Upper lobe of left lung (tissue), 6 donors: ENCODE data around the gene SLC22A13. TPM values are rescaled to one million over a fixed set of nuclear protein-coding genes. Genes with fewer than 3 reads are reported as not detected.

Source experiments
- ATAC-seq, 2 donors: fragments of 200-7000 bp; cut with Tn5 transposase; one replicate each; pipeline ENCODE4 v1.9.1; 2022; ENCODE audit warnings: mild to moderate bottlenecking in 2 of 2, moderate library complexity in 2 of 2; ENCODE audit not compliant: low FRiP score in 2 of 2
- DNase-seq, 2 donors: peaks; one replicate each; pipeline ENCODE4 v3.0.0-alpha.2; 2019 to 2020
- H3K27ac ChIP-seq, 4 donors: fragments of 200-600 bp; sonication (generic); one replicate each; pipeline ENCODE4 v1.5.1; 2016 to 2019
- H3K27me3 ChIP-seq, 4 donors: fragments of 200-600 bp; sonication (generic); one replicate each; pipeline ENCODE4 v1.5.1; 2017 to 2019
- H3K36me3 ChIP-seq, 4 donors: fragments of 200-600 bp; sonication (generic); one replicate each; pipeline ENCODE4 v1.5.1; 2016 to 2019
- H3K4me1 ChIP-seq, 4 donors: fragments of 200-600 bp; sonication (generic); one replicate each; pipeline ENCODE4 v1.5.1; 2018 to 2019
- H3K4me3 ChIP-seq, 4 donors: fragments of 200-600 bp; sonication (generic); one replicate each; pipeline ENCODE4 v1.5.1; 2017 to 2019; ENCODE audit warnings: mild to moderate bottlenecking in 2 of 4, moderate library complexity in 1 of 4
- H3K9me3 ChIP-seq, 4 donors: fragments of 200-600 bp; sonication (generic); one replicate each; pipeline ENCODE4 v1.5.1; 2018 to 2019
- EP300 ChIP-seq, 4 donors: sonication (generic); formaldehyde crosslinking; IDR thresholded peaks; one replicate each; pipeline ENCODE4 v1.5.1; 2017; ENCODE audit warnings: antibody characterized with exemption in 4 of 4, control low read depth in 2 of 4
- POLR2A ChIP-seq, 4 donors: fragments of 450-650 bp; IDR thresholded peaks; one replicate each; pipeline ENCODE4 v1.5.1; 2016 to 2017; ENCODE audit warnings: antibody characterized with exemption in 4 of 4, mild to moderate bottlenecking in 2 of 4
- POLR2AphosphoS5 ChIP-seq, 2 donors: sonication (generic); formaldehyde crosslinking; IDR thresholded peaks; one replicate each; pipeline ENCODE4 v1.5.1; 2017; ENCODE audit warnings: antibody characterized with exemption in 2 of 2
- WGBS, 2 donors: methylation state at CpG; one replicate each; pipeline ENCODE4 v1.1.5; 2017 to 2018; 5-methylcytosine and 5-hydroxymethylcytosine counted together
- total RNA-seq, 6 donors: library from RNA; depleted of rRNA in 4 of 6; stranded (reverse); fragments of >200 nt in 4 of 6; gene quantifications; one replicate each; pipeline versions ENCODE4 v1.1.0 to v1.2.1, GENCODE V29; 2016 to 2021
- TF ChIP-seq, protein P1 (sequence below), 6 experiments: fragments of 450-650 bp in 4 of 6; fragments of 200-600 bp in 2 of 6; sonication (generic) in 2 of 6; IDR thresholded peaks; one replicate each; pipeline ENCODE4 v1.5.1; 2016 to 2019; ENCODE audit warnings: antibody characterized with exemption in 6 of 6
- donor health status: DM: no; HTN: no; CAD: no; lungs with moderate emphysema.
- donor health status: DM: no; HTN: yes; CAD: no; lungs with severe emphysema.

The SLC22A13 gene
- total RNA-seq, 6 donors from 2014 or later, result 0.27 to 1.6 (median 0.48) TPM; not detected in 2

DNA sequence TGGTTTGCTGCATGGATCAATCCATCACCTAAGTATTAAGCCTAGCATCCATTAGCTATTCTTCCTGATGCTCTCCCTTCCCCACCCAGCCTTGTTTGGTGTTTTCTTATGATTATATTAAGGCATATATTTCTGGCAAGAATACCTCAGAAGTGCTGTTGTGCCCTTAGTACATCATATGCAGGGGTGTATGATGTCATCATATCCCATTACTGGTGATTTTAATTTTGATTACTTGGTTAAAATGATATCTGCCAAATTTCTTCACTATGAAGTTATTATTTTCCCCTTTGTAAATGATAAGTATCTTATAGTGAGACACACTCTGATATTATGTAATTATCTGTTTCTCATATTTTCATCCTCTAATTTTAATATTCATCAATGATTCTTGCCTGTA, 31.9 kb downstream of the SLC22A13 start:
- TF ChIP-seq EP300 (IDR thresholded peaks at IDR 0.05), result no peak
- TF ChIP-seq, protein P1, sequence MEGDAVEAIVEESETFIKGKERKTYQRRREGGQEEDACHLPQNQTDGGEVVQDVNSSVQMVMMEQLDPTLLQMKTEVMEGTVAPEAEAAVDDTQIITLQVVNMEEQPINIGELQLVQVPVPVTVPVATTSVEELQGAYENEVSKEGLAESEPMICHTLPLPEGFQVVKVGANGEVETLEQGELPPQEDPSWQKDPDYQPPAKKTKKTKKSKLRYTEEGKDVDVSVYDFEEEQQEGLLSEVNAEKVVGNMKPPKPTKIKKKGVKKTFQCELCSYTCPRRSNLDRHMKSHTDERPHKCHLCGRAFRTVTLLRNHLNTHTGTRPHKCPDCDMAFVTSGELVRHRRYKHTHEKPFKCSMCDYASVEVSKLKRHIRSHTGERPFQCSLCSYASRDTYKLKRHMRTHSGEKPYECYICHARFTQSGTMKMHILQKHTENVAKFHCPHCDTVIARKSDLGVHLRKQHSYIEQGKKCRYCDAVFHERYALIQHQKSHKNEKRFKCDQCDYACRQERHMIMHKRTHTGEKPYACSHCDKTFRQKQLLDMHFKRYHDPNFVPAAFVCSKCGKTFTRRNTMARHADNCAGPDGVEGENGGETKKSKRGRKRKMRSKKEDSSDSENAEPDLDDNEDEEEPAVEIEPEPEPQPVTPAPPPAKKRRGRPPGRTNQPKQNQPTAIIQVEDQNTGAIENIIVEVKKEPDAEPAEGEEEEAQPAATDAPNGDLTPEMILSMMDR (IDR thresholded peaks at IDR 0.05), result no peak
- TF ChIP-seq POLR2A (IDR thresholded peaks at IDR 0.05), result no peak
- TF ChIP-seq POLR2AphosphoS5 (IDR thresholded peaks at IDR 0.05), result no peak
- H3K4me1 ChIP-seq, result no peaks in the 10 kb centered on the region
- no peak for DNase-seq
- no peak for ATAC-seq
- H3K27ac ChIP-seq, result no peak overlapping the region
- no peaks in the 10 kb centered on the region for H3K9me3 ChIP-seq
- no peaks in the 10 kb centered on the region for H3K36me3 ChIP-seq
- H3K27me3 ChIP-seq, result no peaks in the 10 kb centered on the region
- no peak overlapping the region for H3K4me3 ChIP-seq

- DNase-seq (no peak), ATAC-seq (peak in 1 of 2 donors; percentile 58)
- H3K9me3 ChIP-seq, result no peaks in the 10 kb centered on the region
- no peak for TF ChIP-seq POLR2AphosphoS5 (IDR thresholded peaks at IDR 0.05)
- TF ChIP-seq, protein P1 (IDR thresholded peaks at IDR 0.05), result peak in 4 of 6 experiments; percentile 22 to 34 (median 29)
- 81 to 84% methylated on average over 5 of the region's 5 CpGs for WGBS, 2 donors
- no peaks in the 10 kb centered on the region for H3K27me3 ChIP-seq
- H3K4me3 ChIP-seq, result no peak overlapping the region
- H3K4me1 ChIP-seq, result no peaks in the 10 kb centered on the region
- no peak overlapping the region for H3K27ac ChIP-seq
- no peaks in the 10 kb centered on the region for H3K36me3 ChIP-seq
Measured at GRCh38 chr3:38297947-38298711, 32.5 kb downstream of the SLC22A13 start.

DNA sequence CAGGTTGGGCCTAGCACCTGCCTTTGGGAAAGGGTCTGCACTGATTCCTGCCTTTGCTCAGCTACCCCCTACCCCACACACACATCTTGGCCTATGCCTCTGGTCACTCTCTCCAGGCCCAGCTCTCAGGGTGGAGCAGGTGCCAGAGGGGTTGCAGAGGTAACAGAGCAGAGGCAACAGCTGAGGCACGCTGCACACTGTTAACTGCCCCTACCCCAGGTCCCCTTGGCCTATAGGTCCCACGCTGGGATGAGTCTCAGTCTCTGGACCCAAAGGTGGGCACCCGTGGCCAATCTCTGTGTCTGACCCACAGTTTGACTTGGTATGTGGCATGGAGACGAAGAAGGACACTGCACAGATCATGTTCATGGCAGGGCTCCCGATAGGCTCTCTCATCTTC, 41.3 kb downstream of the SLC22A13 start:
- H3K27me3 ChIP-seq, result no peaks in the 10 kb centered on the region
- 93 to 100% methylated on average over 2 to 5 of the region's 5 CpGs for WGBS, 2 donors
- ATAC-seq (no peak), DNase-seq (no peak)
- no peaks in the 10 kb centered on the region for H3K9me3 ChIP-seq
- no peak overlapping the region for H3K27ac ChIP-seq
- no peaks in the 10 kb centered on the region for H3K4me1 ChIP-seq
- no peak overlapping the region for H3K4me3 ChIP-seq
- TF ChIP-seq POLR2AphosphoS5 (IDR thresholded peaks at IDR 0.05), result no peak
- no peak for TF ChIP-seq POLR2A (IDR thresholded peaks at IDR 0.05)
- no peak for TF ChIP-seq EP300 (IDR thresholded peaks at IDR 0.05)
- TF ChIP-seq, protein P1 (IDR thresholded peaks at IDR 0.05), result no peak
- no peaks in the 10 kb centered on the region for H3K36me3 ChIP-seq

DNA sequence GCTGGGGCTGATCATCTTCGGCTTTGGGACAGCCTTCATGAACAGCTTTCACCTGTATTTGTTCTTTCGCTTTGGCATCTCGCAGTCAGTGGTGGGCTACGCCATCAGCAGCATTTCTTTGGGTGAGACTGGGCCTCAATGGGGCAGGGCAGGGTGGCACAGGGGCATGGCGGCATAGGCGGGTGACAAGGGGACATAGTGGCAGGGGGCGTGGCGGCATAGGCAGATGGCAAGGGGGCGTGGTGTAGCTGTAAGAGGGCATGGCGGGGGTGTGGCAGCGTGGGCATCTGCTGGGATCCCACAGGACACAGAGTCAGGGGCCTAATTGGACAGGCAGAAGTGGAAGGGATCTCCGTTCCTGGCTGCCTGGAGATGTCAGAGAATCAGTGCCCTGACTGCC, 42.0 kb downstream of the SLC22A13 start:
- WGBS, 2 donors, result 88 to 98% methylated on average over 12 of the region's 12 CpGs
- no peak for ATAC-seq
- TF ChIP-seq POLR2A (IDR thresholded peaks at IDR 0.05) (no peak), EP300 (IDR thresholded peaks at IDR 0.05) (no peak)
- TF ChIP-seq, protein P1 (IDR thresholded peaks at IDR 0.05), result no peak

DNA sequence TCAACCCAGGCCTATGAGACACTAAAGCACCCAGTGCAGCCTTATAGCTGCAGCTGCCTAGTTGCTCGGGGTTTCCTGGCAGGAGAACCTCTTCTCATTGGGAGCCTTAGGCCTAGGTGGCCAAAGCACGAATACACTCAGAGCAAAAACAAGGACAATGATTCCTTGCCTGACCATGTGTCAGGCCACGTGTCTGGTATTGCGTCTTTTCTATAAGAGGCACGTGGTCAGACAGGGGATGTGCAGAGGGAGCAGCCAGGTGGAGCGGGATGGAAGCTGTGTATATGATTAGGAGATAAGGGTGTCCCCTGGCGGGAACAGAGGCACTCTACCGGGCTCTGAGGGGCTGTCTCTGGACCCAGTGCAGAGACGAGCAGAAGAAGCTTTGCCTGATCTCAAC, 42.8 kb downstream of the SLC22A13 start:
- Histone ChIP-seq H3K36me3 (no peaks in the 10 kb centered on the region), H3K4me3 (no peak overlapping the region), H3K27me3 (no peaks in the 10 kb centered on the region), H3K9me3 (no peaks in the 10 kb centered on the region), H3K27ac (no peak overlapping the region), H3K4me1 (no peaks in the 10 kb centered on the region)
- ATAC-seq, result no peak
- TF ChIP-seq, protein P1 (IDR thresholded peaks at IDR 0.05), result no peak
- TF ChIP-seq POLR2A (IDR thresholded peaks at IDR 0.05) (no peak), POLR2AphosphoS5 (IDR thresholded peaks at IDR 0.05) (no peak), EP300 (IDR thresholded peaks at IDR 0.05) (no peak)
- DNase-seq, result no peak
- WGBS, 2 donors, result 84 to 90% methylated on average over 8 to 9 of the region's 9 CpGs

More for the DNA sequence above, 42.0 kb downstream of the SLC22A13 start:
- no peak overlapping the region for H3K4me3 ChIP-seq
- no peaks in the 10 kb centered on the region for H3K9me3 ChIP-seq
- no peaks in the 10 kb centered on the region for H3K36me3 ChIP-seq
- no peak overlapping the region for H3K27ac ChIP-seq
- peak in 1 of 2 donors; percentile 51 for DNase-seq
- H3K27me3 ChIP-seq, result no peaks in the 10 kb centered on the region
- no peaks in the 10 kb centered on the region for H3K4me1 ChIP-seq
